Measurements from ENCODE around the gene SLC8B1. TPM values are rescaled to one million over a fixed set of nuclear protein-coding genes. Genes with fewer than 3 reads are reported as not detected.

The SLC8B1 gene
- total RNA-seq, 1 donor from 2014 or later: 3.0 TPM

DNA sequence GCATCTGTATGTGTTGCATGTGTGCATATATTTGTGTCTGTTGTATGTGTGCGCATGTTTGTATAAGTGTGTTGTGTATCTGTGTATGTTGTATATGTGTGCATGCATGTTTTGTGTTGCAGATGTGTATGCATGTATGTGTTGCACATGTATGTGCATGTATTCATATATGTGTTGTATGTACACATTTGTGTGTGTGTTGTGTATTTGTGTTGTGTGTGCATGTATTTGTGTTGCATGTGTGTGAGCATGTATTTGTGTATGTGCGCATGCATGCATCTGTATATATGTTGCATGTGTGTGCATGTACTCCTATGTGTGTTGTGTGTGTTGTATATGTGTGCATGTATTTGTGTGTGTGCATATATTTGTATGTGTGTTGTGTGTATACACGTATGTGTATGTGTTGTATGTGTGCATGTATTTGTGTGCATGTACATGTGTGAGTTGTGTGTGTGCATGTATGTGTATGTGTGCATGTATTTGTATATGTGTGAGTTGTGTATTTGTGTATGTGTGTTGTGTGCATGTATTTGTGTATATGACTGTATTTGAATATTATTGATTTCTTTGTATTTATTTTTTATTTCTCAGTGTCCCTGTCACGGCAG, 16.8 kb downstream of the SLC8B1 start:
- no peak overlapping the region for H3K4me2 ChIP-seq
- TF ChIP-seq, protein P1, sequence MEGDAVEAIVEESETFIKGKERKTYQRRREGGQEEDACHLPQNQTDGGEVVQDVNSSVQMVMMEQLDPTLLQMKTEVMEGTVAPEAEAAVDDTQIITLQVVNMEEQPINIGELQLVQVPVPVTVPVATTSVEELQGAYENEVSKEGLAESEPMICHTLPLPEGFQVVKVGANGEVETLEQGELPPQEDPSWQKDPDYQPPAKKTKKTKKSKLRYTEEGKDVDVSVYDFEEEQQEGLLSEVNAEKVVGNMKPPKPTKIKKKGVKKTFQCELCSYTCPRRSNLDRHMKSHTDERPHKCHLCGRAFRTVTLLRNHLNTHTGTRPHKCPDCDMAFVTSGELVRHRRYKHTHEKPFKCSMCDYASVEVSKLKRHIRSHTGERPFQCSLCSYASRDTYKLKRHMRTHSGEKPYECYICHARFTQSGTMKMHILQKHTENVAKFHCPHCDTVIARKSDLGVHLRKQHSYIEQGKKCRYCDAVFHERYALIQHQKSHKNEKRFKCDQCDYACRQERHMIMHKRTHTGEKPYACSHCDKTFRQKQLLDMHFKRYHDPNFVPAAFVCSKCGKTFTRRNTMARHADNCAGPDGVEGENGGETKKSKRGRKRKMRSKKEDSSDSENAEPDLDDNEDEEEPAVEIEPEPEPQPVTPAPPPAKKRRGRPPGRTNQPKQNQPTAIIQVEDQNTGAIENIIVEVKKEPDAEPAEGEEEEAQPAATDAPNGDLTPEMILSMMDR (IDR thresholded peaks at IDR 0.05): no peak
- TF ChIP-seq EZH2phosphoT487 (IDR thresholded peaks at IDR 0.05) (no peak), EZH2 (IDR thresholded peaks at IDR 0.05) (no peak)
- no peak overlapping the region for H3K27ac Mint-ChIP-seq

DNA sequence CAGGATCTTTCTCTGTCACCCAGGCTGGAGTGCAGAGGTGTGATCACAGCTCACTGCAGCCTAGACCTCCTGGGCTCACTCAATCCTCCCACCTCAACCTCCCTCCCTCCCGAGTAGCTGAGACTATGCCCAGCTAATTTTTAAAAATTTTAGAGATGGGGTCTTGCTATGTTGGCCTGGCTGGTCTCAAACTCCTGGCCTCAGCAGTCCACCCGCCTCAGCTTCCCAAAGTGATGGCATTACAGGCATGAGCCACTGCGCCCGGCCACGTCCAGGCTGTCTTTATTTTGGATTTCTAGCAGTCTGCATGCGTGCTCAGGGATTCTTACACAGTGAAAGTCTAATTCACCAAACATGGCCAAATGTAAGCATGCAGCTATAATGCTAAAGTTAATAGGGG, 17.8 kb downstream of the SLC8B1 start:
- Histone ChIP-seq H3K27ac (no peak overlapping the region), H3F3A (ENCODE audit: low read depth) (peaks cover 20% of the 10 kb centered on the region), H3K79me2 (ENCODE audit: low read depth) (no peaks in the 10 kb centered on the region), H3K36me3 (no peaks in the 10 kb centered on the region), H3K4me3 (no peak overlapping the region), H3K9me3 (ENCODE audit: low read depth) (no peaks in the 10 kb centered on the region), H4K20me1 (ENCODE audit: low read depth) (no peaks in the 10 kb centered on the region), H3K27me3 (no peaks in the 10 kb centered on the region), H3K4me2 (no peak overlapping the region), H3K4me1 (peaks cover 4% of the 10 kb centered on the region), H2AFZ (replicated peaks) (no peak overlapping the region), H3K9ac (no peak overlapping the region)
- H3K4me3 Mint-ChIP-seq: no peak overlapping the region
- peaks cover 8% of the 10 kb centered on the region for H3K4me1 Mint-ChIP-seq
- DNase-seq (ENCODE audit: low spot score): no peak
- peaks cover 4% of the 10 kb centered on the region for H3K9me3 Mint-ChIP-seq
- TF ChIP-seq EZH2phosphoT487 (IDR thresholded peaks at IDR 0.05) (no peak), EZH2 (IDR thresholded peaks at IDR 0.05) (no peak)
- TF ChIP-seq, protein P1 (IDR thresholded peaks at IDR 0.05): no peak
- H3K27me3 Mint-ChIP-seq (ENCODE audit: insufficient read depth, low read depth): peaks cover 13% of the 10 kb centered on the region
- no peak overlapping the region for H3K27ac Mint-ChIP-seq
- peaks cover 11% of the 10 kb centered on the region for H3K36me3 Mint-ChIP-seq

More for the DNA sequence above, 16.8 kb downstream of the SLC8B1 start:
- Histone ChIP-seq H3K9me3 (ENCODE audit: low read depth) (no peaks in the 10 kb centered on the region), H4K20me1 (ENCODE audit: low read depth) (no peaks in the 10 kb centered on the region), H3K4me1 (peaks cover 4% of the 10 kb centered on the region), H2AFZ (replicated peaks) (no peak overlapping the region), H3K79me2 (ENCODE audit: low read depth) (no peaks in the 10 kb centered on the region), H3F3A (ENCODE audit: low read depth) (peaks cover 20% of the 10 kb centered on the region), H3K4me3 (no peak overlapping the region), H3K36me3 (no peaks in the 10 kb centered on the region), H3K27ac (no peak overlapping the region), H3K27me3 (no peaks in the 10 kb centered on the region), H3K9ac (no peak overlapping the region)
- H3K4me1 Mint-ChIP-seq: peaks cover 8% of the 10 kb centered on the region
- no peak for DNase-seq (ENCODE audit: low spot score)
- no peak overlapping the region for H3K4me3 Mint-ChIP-seq
- H3K27me3 Mint-ChIP-seq (ENCODE audit: insufficient read depth, low read depth): peaks cover 13% of the 10 kb centered on the region
- peaks cover 11% of the 10 kb centered on the region for H3K36me3 Mint-ChIP-seq
- H3K9me3 Mint-ChIP-seq: peaks cover 4% of the 10 kb centered on the region

DNA sequence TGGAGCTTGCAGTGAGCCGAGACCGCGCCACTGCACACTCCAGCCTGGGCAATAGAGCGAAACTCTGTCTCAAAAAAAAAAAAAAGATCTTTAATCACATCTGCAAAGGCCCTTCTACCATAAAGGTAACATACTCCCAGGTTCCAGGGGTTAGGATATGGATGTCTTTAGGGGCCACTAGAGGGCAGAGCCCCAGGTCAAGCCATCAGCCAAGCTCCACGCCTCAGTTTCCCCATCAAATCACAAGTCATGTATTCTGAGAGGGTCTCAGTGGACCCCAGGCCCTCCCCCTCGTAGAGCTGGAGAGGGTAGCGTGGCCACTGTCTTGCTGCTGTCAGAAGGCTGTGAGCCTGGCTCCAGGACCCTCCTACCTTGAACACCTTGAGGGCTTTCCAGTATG, 18.8 kb downstream of the SLC8B1 start:
- H3K36me3 ChIP-seq: no peaks in the 10 kb centered on the region
- Mint-ChIP-seq H3K4me1 (peaks cover 8% of the 10 kb centered on the region), H3K27ac (no peak overlapping the region), H3K36me3 (peaks cover 13% of the 10 kb centered on the region), H3K9me3 (peaks cover 4% of the 10 kb centered on the region), H3K4me3 (no peak overlapping the region), H3K27me3 (ENCODE audit: insufficient read depth, low read depth) (peaks cover 13% of the 10 kb centered on the region)
- peaks cover 4% of the 10 kb centered on the region for H3K4me1 ChIP-seq
- H3K4me2 ChIP-seq: no peak overlapping the region
- H3K9ac ChIP-seq: no peak overlapping the region
- H3K4me3 ChIP-seq: no peak overlapping the region
- TF ChIP-seq EZH2 (IDR thresholded peaks at IDR 0.05) (no peak), EZH2phosphoT487 (IDR thresholded peaks at IDR 0.05) (no peak)
- TF ChIP-seq, protein P1 (IDR thresholded peaks at IDR 0.05): peak; percentile 20
- no peak overlapping the region for H3K27ac ChIP-seq
- no peak overlapping the region for H2AFZ ChIP-seq (replicated peaks)
- peaks cover 20% of the 10 kb centered on the region for H3F3A ChIP-seq (ENCODE audit: low read depth)
- no peaks in the 10 kb centered on the region for H4K20me1 ChIP-seq (ENCODE audit: low read depth)
- H3K79me2 ChIP-seq (ENCODE audit: low read depth): no peaks in the 10 kb centered on the region
- H3K9me3 ChIP-seq (ENCODE audit: low read depth): no peaks in the 10 kb centered on the region
- DNase-seq (ENCODE audit: low spot score): no peak
- no peaks in the 10 kb centered on the region for H3K27me3 ChIP-seq
